ENCODE results near the gene RABL6. TPM values are rescaled to one million over a fixed set of nuclear protein-coding genes. Genes with fewer than 3 reads are reported as not detected.
"Not testable (repeated sequence)": the region's sequence is repeated elsewhere in the genome, so short reads cannot be mapped to it uniquely, and the experiment has no call there.

RABL6 gene
- total RNA-seq, 1 donor: 64.8 TPM

- Histone ChIP-seq H2AFZ (ENCODE audit: low read length) (no peak overlapping the region), H3K79me2 (ENCODE audit: insufficient read depth, low read length) (no peaks in the 10 kb centered on the region), H3K4me3 (ENCODE audit: insufficient read depth, low read length) (no peak overlapping the region), H3K36me3 (ENCODE audit: insufficient read depth, low read length) (no peaks in the 10 kb centered on the region), H3K27me3 (ENCODE audit: insufficient read depth, low read length) (peaks cover 46% of the 10 kb centered on the region), H3K4me2 (ENCODE audit: insufficient read depth, low read length) (no peak overlapping the region), H3K9me3 (ENCODE audit: low read depth, low read length) (no peaks in the 10 kb centered on the region), H3K4me1 (ENCODE audit: insufficient read depth, low read length) (no peaks in the 10 kb centered on the region), H4K20me1 (ENCODE audit: insufficient read depth, low read length) (no peaks in the 10 kb centered on the region), H3K27ac (ENCODE audit: low read depth, low read length) (no peak overlapping the region)
- TF ChIP-seq, protein P1, sequence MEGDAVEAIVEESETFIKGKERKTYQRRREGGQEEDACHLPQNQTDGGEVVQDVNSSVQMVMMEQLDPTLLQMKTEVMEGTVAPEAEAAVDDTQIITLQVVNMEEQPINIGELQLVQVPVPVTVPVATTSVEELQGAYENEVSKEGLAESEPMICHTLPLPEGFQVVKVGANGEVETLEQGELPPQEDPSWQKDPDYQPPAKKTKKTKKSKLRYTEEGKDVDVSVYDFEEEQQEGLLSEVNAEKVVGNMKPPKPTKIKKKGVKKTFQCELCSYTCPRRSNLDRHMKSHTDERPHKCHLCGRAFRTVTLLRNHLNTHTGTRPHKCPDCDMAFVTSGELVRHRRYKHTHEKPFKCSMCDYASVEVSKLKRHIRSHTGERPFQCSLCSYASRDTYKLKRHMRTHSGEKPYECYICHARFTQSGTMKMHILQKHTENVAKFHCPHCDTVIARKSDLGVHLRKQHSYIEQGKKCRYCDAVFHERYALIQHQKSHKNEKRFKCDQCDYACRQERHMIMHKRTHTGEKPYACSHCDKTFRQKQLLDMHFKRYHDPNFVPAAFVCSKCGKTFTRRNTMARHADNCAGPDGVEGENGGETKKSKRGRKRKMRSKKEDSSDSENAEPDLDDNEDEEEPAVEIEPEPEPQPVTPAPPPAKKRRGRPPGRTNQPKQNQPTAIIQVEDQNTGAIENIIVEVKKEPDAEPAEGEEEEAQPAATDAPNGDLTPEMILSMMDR (IDR thresholded peaks at IDR 0.05; ENCODE audit: extremely low read depth, low read depth, low read length): no peak
- no peak for DNase-seq (ENCODE audit: insufficient read length, low spot score, missing footprints)
Observed at GRCh38 chr9:136779808-136780207, 27.9 kb upstream of the RABL6 start.

DNA sequence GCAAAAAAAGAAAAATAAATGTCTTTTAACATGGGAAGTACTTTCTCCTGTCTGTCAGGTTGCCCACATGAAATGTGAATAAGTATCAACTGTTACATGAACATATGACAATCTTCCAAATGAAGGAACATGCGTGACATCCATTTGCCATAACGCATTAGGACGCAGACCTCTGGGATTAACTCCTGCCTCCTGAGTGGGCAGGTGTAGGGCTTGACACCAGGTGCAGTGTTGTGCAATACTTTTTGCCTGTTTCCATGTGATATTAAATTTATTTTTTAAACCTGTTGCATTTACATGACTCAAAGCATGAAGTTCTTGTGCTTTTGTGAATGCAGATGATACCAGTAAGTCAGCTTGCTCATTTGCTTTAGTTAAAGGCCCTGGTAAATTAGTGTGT is 25.3 kb upstream of the RABL6 start:
- TF ChIP-seq, protein P1 (IDR thresholded peaks at IDR 0.05; ENCODE audit: extremely low read depth, low read depth, low read length): no peak
- Histone ChIP-seq H3K27ac (ENCODE audit: low read depth, low read length) (no peak overlapping the region), H3K4me3 (ENCODE audit: insufficient read depth, low read length) (no peak overlapping the region), H2AFZ (ENCODE audit: low read length) (no peak overlapping the region), H3K4me1 (ENCODE audit: insufficient read depth, low read length) (no peaks in the 10 kb centered on the region), H3K27me3 (ENCODE audit: insufficient read depth, low read length) (peaks cover 43% of the 10 kb centered on the region), H3K9me3 (ENCODE audit: low read depth, low read length) (no peaks in the 10 kb centered on the region), H4K20me1 (ENCODE audit: insufficient read depth, low read length) (no peaks in the 10 kb centered on the region), H3K79me2 (ENCODE audit: insufficient read depth, low read length) (no peaks in the 10 kb centered on the region), H3K4me2 (ENCODE audit: insufficient read depth, low read length) (no peak overlapping the region), H3K36me3 (ENCODE audit: insufficient read depth, low read length) (no peaks in the 10 kb centered on the region)
- DNase-seq (ENCODE audit: insufficient read length, low spot score, missing footprints): no peak

DNA sequence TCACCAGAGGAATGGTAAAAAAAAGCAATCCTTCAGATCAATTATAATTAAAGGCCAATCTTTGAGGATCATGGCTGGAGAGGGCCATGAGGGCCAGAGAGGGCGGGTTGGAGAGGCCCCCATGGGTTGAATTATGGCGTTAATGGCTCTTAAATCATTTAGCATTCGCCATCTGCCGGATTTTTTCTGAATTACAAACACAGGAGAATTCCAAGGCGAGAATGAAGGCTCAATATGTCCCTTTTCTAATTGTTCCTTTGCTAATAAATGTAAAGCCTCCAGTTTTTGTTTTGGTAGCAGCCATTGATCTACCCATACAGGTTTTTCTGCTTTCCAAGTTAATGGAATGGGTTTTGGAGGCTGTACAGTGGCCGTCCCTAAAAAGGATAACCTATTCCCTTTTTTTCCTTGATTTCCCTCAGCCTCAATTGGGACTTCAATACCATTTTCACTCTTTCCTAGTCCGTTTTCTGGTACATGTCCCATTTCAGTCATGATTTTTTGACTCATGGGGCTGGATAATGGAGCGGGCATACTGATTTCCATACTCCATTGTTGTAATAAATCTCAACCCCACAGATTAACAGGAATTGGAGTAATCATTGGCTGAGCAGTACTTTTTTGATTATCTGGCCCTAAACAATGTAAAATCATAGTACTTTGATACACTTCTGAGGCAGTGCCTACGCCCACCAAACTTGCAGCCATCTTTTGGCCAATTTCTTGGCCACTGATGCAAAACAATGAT is 23.3 kb upstream of the RABL6 start:
- Histone ChIP-seq H3K27me3 (ENCODE audit: insufficient read depth, low read length) (peaks cover 23% of the 10 kb centered on the region), H2AFZ (ENCODE audit: low read length) (no peak overlapping the region), H4K20me1 (ENCODE audit: insufficient read depth, low read length) (no peaks in the 10 kb centered on the region), H3K9me3 (ENCODE audit: low read depth, low read length) (no peaks in the 10 kb centered on the region), H3K79me2 (ENCODE audit: insufficient read depth, low read length) (no peaks in the 10 kb centered on the region), H3K27ac (ENCODE audit: low read depth, low read length) (no peak overlapping the region), H3K4me2 (ENCODE audit: insufficient read depth, low read length) (no peak overlapping the region), H3K36me3 (ENCODE audit: insufficient read depth, low read length) (no peaks in the 10 kb centered on the region), H3K4me1 (ENCODE audit: insufficient read depth, low read length) (no peaks in the 10 kb centered on the region), H3K4me3 (ENCODE audit: insufficient read depth, low read length) (no peak overlapping the region)
- TF ChIP-seq, protein P1 (IDR thresholded peaks at IDR 0.05; ENCODE audit: extremely low read depth, low read depth, low read length): peak; percentile 44
- peak; percentile 44 for DNase-seq (ENCODE audit: insufficient read length, low spot score, missing footprints)

- H3K4me1 ChIP-seq (ENCODE audit: insufficient read depth, low read length): no peaks in the 10 kb centered on the region
- no peak overlapping the region for H3K27ac ChIP-seq (ENCODE audit: low read depth, low read length)
- DNase-seq (ENCODE audit: insufficient read length, low spot score, missing footprints): peak; percentile 37
- no peaks in the 10 kb centered on the region for H3K9me3 ChIP-seq (ENCODE audit: low read depth, low read length)
- H4K20me1 ChIP-seq (ENCODE audit: insufficient read depth, low read length): no peaks in the 10 kb centered on the region
- no peaks in the 10 kb centered on the region for H3K79me2 ChIP-seq (ENCODE audit: insufficient read depth, low read length)
- H2AFZ ChIP-seq (ENCODE audit: low read length): no peak overlapping the region
- peaks cover 18% of the 10 kb centered on the region for H3K27me3 ChIP-seq (ENCODE audit: insufficient read depth, low read length)
- TF ChIP-seq, protein P1 (IDR thresholded peaks at IDR 0.05; ENCODE audit: extremely low read depth, low read depth, low read length): no peak
- no peaks in the 10 kb centered on the region for H3K36me3 ChIP-seq (ENCODE audit: insufficient read depth, low read length)
- no peak overlapping the region for H3K4me2 ChIP-seq (ENCODE audit: insufficient read depth, low read length)
- H3K4me3 ChIP-seq (ENCODE audit: insufficient read depth, low read length): no peak overlapping the region
Observed at GRCh38 chr9:136784997-136785361, 22.8 kb upstream of the RABL6 start.

- not testable (repeated sequence) for DNase-seq (ENCODE audit: insufficient read length, low spot score, missing footprints)
Observed at GRCh38 chr9:136785565-136786355, 22.0 kb upstream of the RABL6 start.

More at GRCh38 chr9:136785565-136786355, 22.0 kb upstream of the RABL6 start:
- not testable (repeated sequence) for H3K4me2 ChIP-seq (ENCODE audit: insufficient read depth, low read length); H3K36me3 ChIP-seq (ENCODE audit: insufficient read depth, low read length); H3K79me2 ChIP-seq (ENCODE audit: insufficient read depth, low read length); H3K9me3 ChIP-seq (ENCODE audit: low read depth, low read length); H3K4me3 ChIP-seq (ENCODE audit: insufficient read depth, low read length); H3K27ac ChIP-seq (ENCODE audit: low read depth, low read length); H3K4me1 ChIP-seq (ENCODE audit: insufficient read depth, low read length); H2AFZ ChIP-seq (ENCODE audit: low read length); H4K20me1 ChIP-seq (ENCODE audit: insufficient read depth, low read length)
- H3K27me3 ChIP-seq (ENCODE audit: insufficient read depth, low read length): peaks cover 12% of the 10 kb centered on the region
